ENCODE measurements around the gene CYTH1.

Gene CYTH1

DNA sequence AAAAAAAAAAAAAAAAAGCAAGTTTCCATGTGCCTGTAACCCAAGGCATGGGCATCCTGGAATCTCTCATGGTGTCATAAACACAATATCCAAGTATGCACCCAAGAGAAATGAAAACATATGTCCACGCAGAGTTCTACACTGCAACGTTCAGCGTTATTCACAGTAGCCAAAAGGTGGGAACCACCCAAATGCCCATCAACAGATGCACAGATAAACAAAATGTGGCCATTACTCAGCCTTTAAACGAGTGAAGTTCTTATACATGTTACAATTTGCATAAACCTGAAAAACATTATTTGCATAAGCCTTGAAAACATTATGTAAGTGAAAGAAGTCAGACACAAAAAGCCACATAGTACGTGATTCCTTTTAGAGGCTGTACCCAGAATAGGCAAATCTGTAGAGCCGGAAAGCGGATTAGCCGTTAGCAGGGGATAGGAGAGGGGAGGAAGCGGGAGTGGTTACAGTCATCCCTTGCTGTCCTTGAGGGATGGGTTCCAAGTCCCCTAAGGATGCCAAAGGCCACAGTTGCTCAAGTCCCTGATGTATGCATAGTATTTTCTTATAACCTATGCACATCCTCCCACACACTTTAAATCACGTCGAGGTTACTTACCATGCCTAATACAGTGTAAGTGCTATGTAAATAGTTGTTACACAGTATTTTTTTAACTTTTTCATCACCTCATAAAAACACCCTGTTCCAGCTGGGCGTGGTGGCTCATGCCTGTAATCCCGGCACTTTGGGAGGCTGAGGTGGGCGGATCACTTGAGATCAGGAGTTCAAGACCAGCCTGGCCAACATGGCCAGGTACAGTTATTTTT, 157.5 kb downstream of the CYTH1 start:
- no peak for FAIRE-seq
- no peak for DNase-seq (ENCODE audit: low spot score)

Measured in urothelium cell line (cell line).